ENCODE results near the gene ELAVL2. TPM values are rescaled to one million over a fixed set of nuclear protein-coding genes. Genes with fewer than 3 reads are reported as not detected.

ELAVL2 gene
- total and polyA plus RNA-seq, 2 of the 4 experiments (the other 2 are of a cell fraction): 0.36 TPM; not detected in 1

DNA sequence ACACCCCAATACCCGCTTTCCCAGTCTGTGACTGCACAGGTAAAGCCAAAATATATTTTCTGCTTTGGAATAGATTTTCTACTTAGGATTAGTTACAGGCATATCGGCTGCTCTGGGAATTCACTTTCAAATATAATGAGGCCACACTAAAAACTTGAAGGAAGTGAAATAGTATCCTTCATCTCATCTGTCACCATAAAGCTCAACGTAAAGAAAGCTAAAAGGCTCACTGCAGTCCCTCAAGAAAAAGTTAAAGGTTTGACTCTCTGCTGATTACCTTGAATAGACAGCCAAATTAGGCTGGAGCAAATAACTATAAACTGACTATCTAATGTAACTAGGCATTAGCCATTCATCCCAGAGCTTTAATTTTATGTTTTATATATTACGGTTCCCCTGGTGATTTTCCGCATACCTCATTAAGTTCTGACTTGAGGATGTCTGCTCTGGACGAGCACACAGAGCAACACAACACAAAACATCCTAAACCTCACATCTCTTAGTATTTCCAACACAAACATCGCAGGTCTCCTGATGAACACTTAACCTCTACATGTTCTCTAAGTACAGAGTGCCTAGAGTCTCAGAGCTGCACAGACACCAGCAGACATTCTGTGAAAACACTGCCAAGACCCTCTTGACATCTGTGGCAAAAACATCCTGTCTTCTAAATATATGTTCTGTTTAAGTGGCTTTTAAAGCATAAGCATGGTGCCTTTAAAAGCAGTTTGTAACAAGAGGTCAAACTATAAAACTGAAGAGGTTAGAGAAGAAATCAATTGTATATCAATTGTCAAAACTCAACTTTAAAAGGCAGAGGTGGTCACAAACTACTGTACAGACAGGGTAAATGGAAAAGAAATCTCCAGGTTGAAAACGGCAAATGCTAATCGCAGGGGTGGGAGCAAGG, 35.4 kb downstream of the ELAVL2 start:
- DNase-seq: no peak
- H3K4me1 ChIP-seq (ENCODE audit: control insufficient read depth, insufficient read depth, low read length): no peaks in the 10 kb centered on the region

More for the DNA sequence above, 35.4 kb downstream of the ELAVL2 start:
- Histone ChIP-seq H3K18ac (ENCODE audit: low read depth, low read length) (no peak overlapping the region), H3K79me1 (ENCODE audit: low read depth in 1 of 2, low read length in 2 of 2) (no peaks in the 10 kb centered on the region), H2AFZ (replicated peaks; ENCODE audit: low read length, poor library complexity) (no peak overlapping the region), H3K36me3 (ENCODE audit: control insufficient read depth, insufficient read depth, low read length) (no peaks in the 10 kb centered on the region), H2BK120ac (ENCODE audit: low read depth, low read length) (no peak overlapping the region), H2BK5ac (ENCODE audit: low read depth, low read length, poor library complexity, severe bottlenecking) (no peak overlapping the region), H3K27ac (ENCODE audit: insufficient read depth, low read length) (no peak overlapping the region), H2AK9ac (replicated peaks; ENCODE audit: low read depth, low read length, poor library complexity) (no peak overlapping the region), H2AK5ac (ENCODE audit: low read depth, low read length) (no peak overlapping the region), H3K27me3 (ENCODE audit: control insufficient read depth, insufficient read depth, low read length) (no peaks in the 10 kb centered on the region), H3K4me3 (ENCODE audit: insufficient read depth, low read depth, low read length) (no peak overlapping the region), H3K9me3 (ENCODE audit: control insufficient read depth, insufficient read depth, low read length) (no peaks in the 10 kb centered on the region), H4K20me1 (ENCODE audit: insufficient read depth, low read length) (no peaks in the 10 kb centered on the region), H3K9ac (ENCODE audit: low read depth, low read length) (no peak overlapping the region), H4K5ac (ENCODE audit: low read depth, low read length) (no peak overlapping the region), H3K23ac (ENCODE audit: low read depth, low read length) (no peak overlapping the region), H2BK20ac (ENCODE audit: low read depth, low read length) (no peak overlapping the region), H3K56ac (ENCODE audit: extremely low read depth, insufficient read depth, low read length) (no peak overlapping the region), H3K4me2 (ENCODE audit: low read depth, low read length) (no peak overlapping the region), H4K91ac (ENCODE audit: insufficient read depth, low read depth, low read length) (no peak overlapping the region), H3K9me1 (ENCODE audit: insufficient read depth, low read length) (no peaks in the 10 kb centered on the region), H3K14ac (replicated peaks; ENCODE audit: low read depth, low read length) (no peak overlapping the region), H3K4ac (ENCODE audit: low read depth, low read length) (no peak overlapping the region), H4K8ac (ENCODE audit: low read depth in 2 of 2, low read length in 2 of 2) (no peak overlapping the region), H2BK15ac (ENCODE audit: low read depth, low read length) (no peak overlapping the region)
- dilution Hi-C loops (cut with HindIII; ENCODE audit: low sequenced_read_pairs, unreplicated experiment) (no loop called here), in situ Hi-C loops (cut with MboI; ENCODE audit: low sequenced_read_pairs) (no loop called here), intact Hi-C loops (cut with micrococcal nuclease) (no loop called here)
- ATAC-seq (ENCODE audit: low read depth): no peak
- TF ChIP-seq FOS (IDR thresholded peaks at IDR 0.05; ENCODE audit: low read depth, low read length) (no peak), RFX5 (IDR thresholded peaks at IDR 0.05; ENCODE audit: low read depth, low read length) (no peak), CHD1 (IDR thresholded peaks at IDR 0.05; ENCODE audit: low read depth, low read length) (no peak), POLR2A (IDR thresholded peaks at IDR 0.05; ENCODE audit: low read depth, low read length) (no peak), USF2 (IDR thresholded peaks at IDR 0.05; ENCODE audit: low read depth, low read length) (no peak), MXI1 (IDR thresholded peaks at IDR 0.05; ENCODE audit: borderline replicate concordance, low read depth, low read length) (no peak), MAFK (IDR thresholded peaks at IDR 0.05; ENCODE audit: low read depth, low read length) (no peak), MAZ (IDR thresholded peaks at IDR 0.05; ENCODE audit: borderline replicate concordance, low read depth, low read length) (no peak), SMC3 (IDR thresholded peaks at IDR 0.05; ENCODE audit: low read depth, low read length) (no peak), NFE2L2 (IDR thresholded peaks at IDR 0.05; ENCODE audit: low read depth, low read length) (no peak), RAD21 (IDR thresholded peaks at IDR 0.05; ENCODE audit: low read length) (no peak), RCOR1 (IDR thresholded peaks at IDR 0.05; ENCODE audit: insufficient replicate concordance, low read length) (no peak)
- TF ChIP-seq, protein P1, sequence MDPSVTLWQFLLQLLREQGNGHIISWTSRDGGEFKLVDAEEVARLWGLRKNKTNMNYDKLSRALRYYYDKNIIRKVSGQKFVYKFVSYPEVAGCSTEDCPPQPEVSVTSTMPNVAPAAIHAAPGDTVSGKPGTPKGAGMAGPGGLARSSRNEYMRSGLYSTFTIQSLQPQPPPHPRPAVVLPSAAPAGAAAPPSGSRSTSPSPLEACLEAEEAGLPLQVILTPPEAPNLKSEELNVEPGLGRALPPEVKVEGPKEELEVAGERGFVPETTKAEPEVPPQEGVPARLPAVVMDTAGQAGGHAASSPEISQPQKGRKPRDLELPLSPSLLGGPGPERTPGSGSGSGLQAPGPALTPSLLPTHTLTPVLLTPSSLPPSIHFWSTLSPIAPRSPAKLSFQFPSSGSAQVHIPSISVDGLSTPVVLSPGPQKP (IDR thresholded peaks at IDR 0.05; ENCODE audit: borderline replicate concordance, low read depth, low read length): no peak
- TF ChIP-seq, protein P2, sequence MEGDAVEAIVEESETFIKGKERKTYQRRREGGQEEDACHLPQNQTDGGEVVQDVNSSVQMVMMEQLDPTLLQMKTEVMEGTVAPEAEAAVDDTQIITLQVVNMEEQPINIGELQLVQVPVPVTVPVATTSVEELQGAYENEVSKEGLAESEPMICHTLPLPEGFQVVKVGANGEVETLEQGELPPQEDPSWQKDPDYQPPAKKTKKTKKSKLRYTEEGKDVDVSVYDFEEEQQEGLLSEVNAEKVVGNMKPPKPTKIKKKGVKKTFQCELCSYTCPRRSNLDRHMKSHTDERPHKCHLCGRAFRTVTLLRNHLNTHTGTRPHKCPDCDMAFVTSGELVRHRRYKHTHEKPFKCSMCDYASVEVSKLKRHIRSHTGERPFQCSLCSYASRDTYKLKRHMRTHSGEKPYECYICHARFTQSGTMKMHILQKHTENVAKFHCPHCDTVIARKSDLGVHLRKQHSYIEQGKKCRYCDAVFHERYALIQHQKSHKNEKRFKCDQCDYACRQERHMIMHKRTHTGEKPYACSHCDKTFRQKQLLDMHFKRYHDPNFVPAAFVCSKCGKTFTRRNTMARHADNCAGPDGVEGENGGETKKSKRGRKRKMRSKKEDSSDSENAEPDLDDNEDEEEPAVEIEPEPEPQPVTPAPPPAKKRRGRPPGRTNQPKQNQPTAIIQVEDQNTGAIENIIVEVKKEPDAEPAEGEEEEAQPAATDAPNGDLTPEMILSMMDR (conservative IDR thresholded peaks at IDR 0.05; ENCODE audit: low read depth, low read length): no peak
- WGBS, 2 experiments (ENCODE audit: extremely low coverage in 2 of 2, insufficient read length in 1 of 2): no CpG with 5 or more reads among the region's 9 CpGs
- ChIA-PET POLR2A (ENCODE audit: unreplicated experiment) (no interaction called here), CTCF (no interaction called here)
- BruUV-seq (replicated peaks): no TSS peak
